K562 (cell line): ENCODE data around the gene PGRMC2. TPM values are rescaled to one million over a fixed set of nuclear protein-coding genes. Genes with fewer than 3 reads are reported as not detected.
A peak's percentile ranks its signal among the peaks of the same experiment; 100 is the strongest.

ENCODE experiments used
- ATF7 ChIP-seq: fragments of 450-650 bp; IDR thresholded peaks from 2 replicates; pipeline ENCODE4 v1.7.1; 2014; ENCODE audit warnings: mild to moderate bottlenecking, moderate library complexity
- BCOR ChIP-seq: fragments of 450-650 bp; IDR thresholded peaks from 2 replicates; pipeline ENCODE4 v1.6.1; 2016
- CREB3 ChIP-seq: fragments of 450-650 bp; conservative IDR thresholded peaks from 2 replicates; pipeline ENCODE4 v1.6.1; 2016; ENCODE audit warnings: missing genetic modification characterization, low read depth, mild to moderate bottlenecking, missing compliant biosample characterization, moderate library complexity
- ERF ChIP-seq: fragments of 450-650 bp; formaldehyde crosslinking; IDR thresholded peaks from 2 replicates; pipeline ENCODE4 v1.4.0; 2020; ENCODE audit warnings: mild to moderate bottlenecking, mixed read lengths
- GABPB1 ChIP-seq: sonication (generic); formaldehyde crosslinking; IDR thresholded peaks from 2 replicates; pipeline ENCODE4 v1.8.0; 2022; ENCODE audit warnings: mild to moderate bottlenecking, missing genetic modification reagents
- JUN ChIP-seq, 2 experiments: sonication (generic) in 1 of 2; formaldehyde crosslinking in 1 of 2; IDR thresholded peaks; 2 replicates each; pipeline versions ENCODE4 v1.6.1 to v1.8.0; 2012 to 2022; ENCODE audit warnings: borderline replicate concordance in 2 of 2, mild to moderate bottlenecking in 2 of 2, improper control_type of control experiment in 1 of 2, low read depth in 1 of 2, low read length in 1 of 2, missing genetic modification reagents in 1 of 2
- PCBP1 ChIP-seq: fragments of 200-400 bp; formaldehyde crosslinking; IDR thresholded peaks from 2 replicates; pipeline ENCODE4 v1.6.1; 2018; ENCODE audit warnings: mild to moderate bottlenecking, low read depth, low read length; ENCODE audit not compliant: poor library complexity, severe bottlenecking
- PHF8 ChIP-seq: fragments of 200-600 bp; sonication (generic); IDR thresholded peaks from 2 replicates; pipeline ENCODE4 v1.6.1; 2012; ENCODE audit warnings: mixed run types, mild to moderate bottlenecking, inconsistent platforms, low read length, moderate library complexity, borderline replicate concordance
- TAF9B ChIP-seq: fragments of 450-650 bp; IDR thresholded peaks from 2 replicates; pipeline ENCODE4 v1.6.1; 2018; ENCODE audit warnings: mild to moderate bottlenecking; ENCODE audit not compliant: partially characterized antibody
- ZBTB1 ChIP-seq: sonication (generic); formaldehyde crosslinking; IDR thresholded peaks from 2 replicates; pipeline ENCODE4 v1.8.1; 2023; ENCODE audit warnings: missing genetic modification reagents, low read depth, mild to moderate bottlenecking, borderline replicate concordance
- ZBTB34 ChIP-seq: fragments of 250-450 bp; sonication (Bioruptor Pico); IDR thresholded peaks from 2 replicates; pipeline ENCODE4 v1.8.0; 2021; ENCODE audit warnings: mild to moderate bottlenecking, moderate library complexity
- ZBTB7A ChIP-seq: IDR thresholded peaks from 2 replicates; pipeline ENCODE4 v1.6.1; 2011; ENCODE audit warnings: low read depth, mild to moderate bottlenecking, low read length, moderate library complexity, borderline replicate concordance; ENCODE audit not compliant: control insufficient read depth
- ZNF583 ChIP-seq: fragments of 250-450 bp; sonication (Bioruptor Pico); IDR thresholded peaks from 2 replicates; pipeline ENCODE4 v1.4.0; 2020
- polyA plus RNA-seq, 8 experiments: library from polyadenylated mRNA; depleted of rRNA in 4 of 8; stranded (reverse) in 5 of 8; unstranded in 3 of 8; fragments of >200 nt; fragmentation: Nextera tagmentation in 2 of 8; fragmentation: Illumina TruSeq in 1 of 8; extraction: Ambion mirVana in 2 of 8; extraction: Trizol in 1 of 8; gene quantifications; 2 replicates each; pipeline versions ENCODE4 v1.2.1 to v1.2.3, GENCODE V29; 2011 to 2014; ENCODE audit warnings: inconsistent platforms in 1 of 8, missing spikeins in 1 of 8
- total RNA-seq, 7 experiments: library from RNA; depleted of rRNA in 6 of 7; stranded (reverse); fragments of >200 nt in 6 of 7; fragmentation: Illumina TruSeq in 2 of 7; extraction: Trizol in 2 of 7; gene quantifications; 2 replicates each; pipeline versions ENCODE4 v1.2.1 to v1.2.3, GENCODE V29; 2011 to 2021; ENCODE audit warnings: low replicate concordance in 1 of 7
- TF ChIP-seq, protein P1 (sequence below): fragments of 250-450 bp; sonication (Bioruptor Pico); IDR thresholded peaks from 2 replicates; pipeline ENCODE4 v1.4.0; 2020; ENCODE audit warnings: borderline replicate concordance
- TF ChIP-seq, protein P2 (sequence below): sonication (generic); formaldehyde crosslinking; IDR thresholded peaks from 2 replicates; pipeline ENCODE4 v1.8.1; 2023; ENCODE audit warnings: mild to moderate bottlenecking, missing genetic modification reagents

The PGRMC2 gene
- total and polyA plus RNA-seq, 9 of the 15 experiments (the other 6 are each of a cell fraction or from before 2014, with no cell fraction given), result 12.4 to 81.3 (median 22.7) TPM

DNA sequence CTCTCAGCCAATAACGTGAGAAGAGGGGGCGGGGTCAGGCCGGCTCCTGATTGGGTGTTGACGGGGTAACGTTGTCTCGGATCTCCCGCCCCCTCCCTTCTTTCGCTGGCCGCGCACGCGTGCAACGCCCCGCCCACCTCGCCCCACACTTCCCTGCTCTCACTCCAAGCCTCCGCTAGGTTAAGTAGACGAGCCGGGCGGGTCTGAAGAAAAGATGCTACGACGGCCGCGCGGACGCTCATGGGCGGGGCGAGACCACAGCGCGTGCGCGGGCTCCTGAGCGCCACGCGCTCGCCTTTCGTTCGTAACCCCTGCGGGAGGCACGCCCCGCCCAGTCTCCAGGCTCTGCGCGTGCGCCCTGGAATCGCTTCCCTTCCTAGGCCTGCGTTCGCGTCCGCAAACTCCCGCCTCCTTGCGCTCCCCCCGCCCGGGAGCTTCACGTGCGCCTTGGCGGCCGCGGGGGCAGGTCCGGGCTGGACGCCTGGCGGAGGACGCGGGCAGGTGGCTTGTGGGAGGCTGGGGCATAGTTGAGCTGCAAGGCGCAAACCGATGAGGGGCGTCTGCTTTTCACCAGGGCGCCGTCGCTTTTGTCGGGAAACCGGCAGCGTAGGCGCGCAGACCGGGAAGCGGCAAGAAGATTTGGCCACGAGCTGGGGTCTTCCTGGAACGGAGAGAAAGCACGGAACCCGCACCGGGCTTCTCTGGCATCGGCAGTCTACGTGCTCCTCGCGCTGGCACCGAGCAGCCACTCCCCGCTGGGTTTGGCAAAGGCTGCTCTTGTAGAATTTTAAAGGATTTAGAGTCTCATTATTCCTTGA is 467 bp upstream of the PGRMC2 start (continued):
- TF ChIP-seq, protein P1, sequence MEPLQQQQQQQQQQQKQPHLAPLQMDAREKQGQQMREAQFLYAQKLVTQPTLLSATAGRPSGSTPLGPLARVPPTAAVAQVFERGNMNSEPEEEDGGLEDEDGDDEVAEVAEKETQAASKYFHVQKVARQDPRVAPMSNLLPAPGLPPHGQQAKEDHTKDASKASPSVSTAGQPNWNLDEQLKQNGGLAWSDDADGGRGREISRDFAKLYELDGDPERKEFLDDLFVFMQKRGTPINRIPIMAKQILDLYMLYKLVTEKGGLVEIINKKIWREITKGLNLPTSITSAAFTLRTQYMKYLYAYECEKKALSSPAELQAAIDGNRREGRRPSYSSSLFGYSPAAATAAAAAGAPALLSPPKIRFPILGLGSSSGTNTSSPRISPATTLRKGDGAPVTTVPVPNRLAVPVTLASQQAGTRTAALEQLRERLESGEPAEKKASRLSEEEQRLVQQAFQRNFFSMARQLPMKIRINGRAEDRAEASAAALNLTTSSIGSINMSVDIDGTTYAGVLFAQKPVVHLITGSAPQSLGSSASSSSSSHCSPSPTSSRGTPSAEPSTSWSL (CRISPR knock-in tag), result no peak
- peak; percentile 51; the same call in 1 of the 2 replicates for TF ChIP-seq ZBTB7A
- TF ChIP-seq PCBP1, result peak; percentile 85
- peak; percentile 66 for TF ChIP-seq PHF8
- no peak for TF ChIP-seq ZBTB34
- TF ChIP-seq, protein P2, sequence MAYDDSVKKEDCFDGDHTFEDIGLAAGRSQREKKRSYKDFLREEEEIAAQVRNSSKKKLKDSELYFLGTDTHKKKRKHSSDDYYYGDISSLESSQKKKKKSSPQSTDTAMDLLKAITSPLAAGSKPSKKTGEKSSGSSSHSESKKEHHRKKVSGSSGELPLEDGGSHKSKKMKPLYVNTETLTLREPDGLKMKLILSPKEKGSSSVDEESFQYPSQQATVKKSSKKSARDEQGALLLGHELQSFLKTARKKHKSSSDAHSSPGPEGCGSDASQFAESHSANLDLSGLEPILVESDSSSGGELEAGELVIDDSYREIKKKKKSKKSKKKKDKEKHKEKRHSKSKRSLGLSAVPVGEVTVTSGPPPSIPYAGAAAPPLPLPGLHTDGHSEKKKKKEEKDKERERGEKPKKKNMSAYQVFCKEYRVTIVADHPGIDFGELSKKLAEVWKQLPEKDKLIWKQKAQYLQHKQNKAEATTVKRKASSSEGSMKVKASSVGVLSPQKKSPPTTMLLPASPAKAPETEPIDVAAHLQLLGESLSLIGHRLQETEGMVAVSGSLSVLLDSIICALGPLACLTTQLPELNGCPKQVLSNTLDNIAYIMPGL (CRISPR knock-in tag), result peak; percentile 91
- TF ChIP-seq BCOR, result peak; percentile 87
- peak; percentile 45; the same call in 1 of the 2 replicates for TF ChIP-seq JUN (IDR thresholded peaks at IDR 0.05; ENCODE audit: borderline replicate concordance, low read depth, low read length)
- TF ChIP-seq JUN (CRISPR knock-in tag; IDR thresholded peaks at IDR 0.05; ENCODE audit: borderline replicate concordance), result no peak
- peak; percentile 84 for TF ChIP-seq ATF7
- TF ChIP-seq ZBTB1 (CRISPR knock-in tag), result peak; percentile 84
- peak; percentile 80 for TF ChIP-seq GABPB1 (CRISPR knock-in tag)
- TF ChIP-seq ERF (CRISPR knock-in tag), result no peak
- TF ChIP-seq CREB3 (tag), result peak; percentile 20; the same call in 1 of the 2 replicates
- peak; percentile 67 for TF ChIP-seq TAF9B
- peak; percentile 56; the same call in 1 of the 2 replicates for TF ChIP-seq ZNF583 (CRISPR knock-in tag)
